AG09319 (cell line): ENCODE data around the gene MDGA2.

Experiments used
- DNase-seq: peaks from one replicate; pipeline ENCODE4 v3.0.0-alpha.2; 2010; ENCODE audit warnings: low read depth; ENCODE audit errors: extremely low read depth
- TF ChIP-seq, protein P1 (sequence below): IDR thresholded peaks from 2 replicates; pipeline ENCODE4 v1.5.1; 2011; ENCODE audit warnings: low read depth, mild to moderate bottlenecking, inconsistent platforms, low read length, moderate library complexity

MDGA2 gene

GRCh38 chr14:47276931-47277330 lies 398.5 kb downstream of the MDGA2 start:
- TF ChIP-seq, protein P1, sequence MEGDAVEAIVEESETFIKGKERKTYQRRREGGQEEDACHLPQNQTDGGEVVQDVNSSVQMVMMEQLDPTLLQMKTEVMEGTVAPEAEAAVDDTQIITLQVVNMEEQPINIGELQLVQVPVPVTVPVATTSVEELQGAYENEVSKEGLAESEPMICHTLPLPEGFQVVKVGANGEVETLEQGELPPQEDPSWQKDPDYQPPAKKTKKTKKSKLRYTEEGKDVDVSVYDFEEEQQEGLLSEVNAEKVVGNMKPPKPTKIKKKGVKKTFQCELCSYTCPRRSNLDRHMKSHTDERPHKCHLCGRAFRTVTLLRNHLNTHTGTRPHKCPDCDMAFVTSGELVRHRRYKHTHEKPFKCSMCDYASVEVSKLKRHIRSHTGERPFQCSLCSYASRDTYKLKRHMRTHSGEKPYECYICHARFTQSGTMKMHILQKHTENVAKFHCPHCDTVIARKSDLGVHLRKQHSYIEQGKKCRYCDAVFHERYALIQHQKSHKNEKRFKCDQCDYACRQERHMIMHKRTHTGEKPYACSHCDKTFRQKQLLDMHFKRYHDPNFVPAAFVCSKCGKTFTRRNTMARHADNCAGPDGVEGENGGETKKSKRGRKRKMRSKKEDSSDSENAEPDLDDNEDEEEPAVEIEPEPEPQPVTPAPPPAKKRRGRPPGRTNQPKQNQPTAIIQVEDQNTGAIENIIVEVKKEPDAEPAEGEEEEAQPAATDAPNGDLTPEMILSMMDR = no peak
- DNase-seq = no peak

- TF ChIP-seq, protein P1 = no peak
- DNase-seq = no peak
Observed at GRCh38 chr14:47273939-47274338, 401.5 kb downstream of the MDGA2 start.

DNA sequence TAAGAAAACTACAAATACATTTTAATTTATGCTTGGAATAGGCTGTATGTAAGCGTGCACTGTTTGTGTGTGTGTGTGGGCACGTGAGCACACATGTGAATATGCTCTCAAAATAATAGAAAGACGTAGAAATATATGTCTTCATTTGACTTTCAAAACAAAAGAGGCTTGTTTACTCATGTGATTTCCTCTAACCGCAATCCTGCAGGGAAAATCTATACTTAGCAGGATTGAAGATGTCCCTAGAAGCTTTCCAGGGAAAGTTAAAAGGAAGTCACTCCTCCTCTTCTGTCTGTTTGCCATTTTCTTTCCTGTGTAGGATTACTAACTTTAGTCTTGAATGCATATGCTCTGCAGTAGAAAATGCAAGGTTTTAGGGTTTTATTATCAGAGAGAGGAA lies 404.7 kb downstream of the MDGA2 start:
- TF ChIP-seq, protein P1 = no peak
- no peak for DNase-seq

DNA sequence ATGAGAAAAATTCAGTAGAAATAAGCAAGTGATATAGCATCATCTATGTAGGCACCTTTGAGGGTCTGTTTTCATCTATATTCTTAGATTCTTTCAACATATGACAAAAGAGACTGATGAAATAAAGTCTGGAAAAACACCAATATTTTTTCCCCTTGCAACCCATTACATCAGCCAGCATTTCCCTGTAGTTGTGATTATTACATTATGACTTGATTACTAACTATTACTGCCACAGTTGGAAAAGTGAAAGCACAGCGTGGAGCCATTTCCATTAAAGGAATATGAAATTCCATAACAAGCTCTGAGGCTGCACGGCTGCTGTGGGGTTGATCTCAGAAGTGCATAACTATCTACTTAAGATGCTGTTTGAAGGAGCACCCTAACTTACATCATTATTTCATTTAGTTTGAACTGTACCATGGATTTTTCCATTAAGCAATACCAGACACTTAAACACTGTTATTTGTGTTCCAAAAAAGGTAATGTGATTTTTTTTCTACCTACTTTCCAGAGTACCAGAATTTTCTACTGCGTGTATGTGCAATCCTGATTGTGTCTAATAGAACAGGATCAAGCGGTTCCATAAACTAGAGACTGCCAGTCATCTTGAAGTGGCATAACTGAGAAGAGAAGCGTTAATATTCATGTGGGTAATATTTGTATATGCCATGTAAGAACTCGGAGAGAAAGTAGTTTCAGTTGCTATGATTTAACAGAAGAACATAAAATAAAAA lies 405.5 kb downstream of the MDGA2 start:
- DNase-seq = no peak
- TF ChIP-seq, protein P1 = no peak

- TF ChIP-seq, protein P1 = no peak
- no peak for DNase-seq
Observed at GRCh38 chr14:47264842-47265241, 410.6 kb downstream of the MDGA2 start.

GRCh38 chr14:47262801-47263200 lies 412.6 kb downstream of the MDGA2 start:
- no peak for DNase-seq
- TF ChIP-seq, protein P1 = no peak

DNA sequence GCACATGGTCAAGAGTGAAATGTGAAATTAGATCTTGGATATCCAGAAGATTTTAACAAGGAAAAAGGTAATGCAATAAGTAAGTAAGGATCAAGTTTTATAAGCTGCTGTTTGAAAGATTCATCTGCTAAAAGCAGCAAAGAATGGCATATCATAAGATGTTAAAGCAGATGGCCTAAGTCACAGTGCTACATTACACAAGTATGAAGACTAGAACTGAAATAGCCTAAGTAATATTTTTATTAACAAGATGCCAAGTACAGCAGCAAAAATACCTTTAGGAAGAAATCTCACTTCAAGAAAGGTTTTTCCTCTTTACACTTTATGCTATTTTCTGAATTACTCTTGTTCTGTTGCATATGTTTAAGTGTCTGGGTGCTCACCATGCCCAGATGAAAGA lies 414.1 kb downstream of the MDGA2 start:
- TF ChIP-seq, protein P1 = no peak

More for the DNA sequence above, 414.1 kb downstream of the MDGA2 start:
- no peak for DNase-seq
